Adipose tissue (tissue), 3 donors: ENCODE data around the gene PODN. TPM values are rescaled to one million over a fixed set of nuclear protein-coding genes. Genes with fewer than 3 reads are reported as not detected.

Experiments used
- polyA plus RNA-seq, 3 donors: library from polyadenylated mRNA; stranded (reverse); fragments of 200-250 nt; gene quantifications; one replicate each; pipeline ENCODE4 v1.2.3, GENCODE V29; 2013
- donor health status: healthy with polysubstance abuse.
- donor health status: Bipolar disorder and iron deficiency.
- donor health status: healthy.

Gene PODN
- polyA plus RNA-seq, 3 donors = 10.3 to 209 (median 95.1) TPM

Other genes with a start within 250 kb of the PODN start
- under 1 TPM in 1 of 3 donors, not detected in 2; 0.03 TPM for gene ZYG11A, start 219.5 kb upstream of the PODN start, polyA plus RNA-seq
- 100 to 1,000 TPM in 2 of 3 donors, 10 to 100 TPM in 1; 94.2 to 194 (median 125) TPM for gene ECHDC2, start 140.5 kb upstream of the PODN start, polyA plus RNA-seq
- gene SCP2, start 134.9 kb upstream of the PODN start, polyA plus RNA-seq = 100 to 1,000 TPM in 2 of 3 donors, 10 to 100 TPM in 1; 58.3 to 343 (median 128) TPM
- under 1 TPM; 0.03 to 0.90 (median 0.54) TPM for gene SLC1A7, start 80.4 kb downstream of the PODN start, polyA plus RNA-seq
- 10 to 100 TPM in 2 of 3 donors, 1 to 10 TPM in 1; 8.2 to 21.6 (median 13.0) TPM for gene CPT2, start 134.6 kb downstream of the PODN start, polyA plus RNA-seq
- 100 to 1,000 TPM in 1 of 3 donors, 10 to 100 TPM in 2; 30.1 to 118 (median 74.5) TPM for gene CZIB, start 158.4 kb downstream of the PODN start, polyA plus RNA-seq
- 10 to 100 TPM; 27.9 to 72.1 (median 59.8) TPM for gene MAGOH, start 176.3 kb downstream of the PODN start, polyA plus RNA-seq